ENCODE data around the gene CGB3. TPM values are rescaled to one million over a fixed set of nuclear protein-coding genes. Genes with fewer than 3 reads are reported as not detected.
"Not testable (repeated sequence)": the region's sequence is repeated elsewhere in the genome, so short reads cannot be mapped to it uniquely, and the experiment has no call there.

CGB3 gene
- total RNA-seq, 1 donor from 2014 or later, result not detected

DNA sequence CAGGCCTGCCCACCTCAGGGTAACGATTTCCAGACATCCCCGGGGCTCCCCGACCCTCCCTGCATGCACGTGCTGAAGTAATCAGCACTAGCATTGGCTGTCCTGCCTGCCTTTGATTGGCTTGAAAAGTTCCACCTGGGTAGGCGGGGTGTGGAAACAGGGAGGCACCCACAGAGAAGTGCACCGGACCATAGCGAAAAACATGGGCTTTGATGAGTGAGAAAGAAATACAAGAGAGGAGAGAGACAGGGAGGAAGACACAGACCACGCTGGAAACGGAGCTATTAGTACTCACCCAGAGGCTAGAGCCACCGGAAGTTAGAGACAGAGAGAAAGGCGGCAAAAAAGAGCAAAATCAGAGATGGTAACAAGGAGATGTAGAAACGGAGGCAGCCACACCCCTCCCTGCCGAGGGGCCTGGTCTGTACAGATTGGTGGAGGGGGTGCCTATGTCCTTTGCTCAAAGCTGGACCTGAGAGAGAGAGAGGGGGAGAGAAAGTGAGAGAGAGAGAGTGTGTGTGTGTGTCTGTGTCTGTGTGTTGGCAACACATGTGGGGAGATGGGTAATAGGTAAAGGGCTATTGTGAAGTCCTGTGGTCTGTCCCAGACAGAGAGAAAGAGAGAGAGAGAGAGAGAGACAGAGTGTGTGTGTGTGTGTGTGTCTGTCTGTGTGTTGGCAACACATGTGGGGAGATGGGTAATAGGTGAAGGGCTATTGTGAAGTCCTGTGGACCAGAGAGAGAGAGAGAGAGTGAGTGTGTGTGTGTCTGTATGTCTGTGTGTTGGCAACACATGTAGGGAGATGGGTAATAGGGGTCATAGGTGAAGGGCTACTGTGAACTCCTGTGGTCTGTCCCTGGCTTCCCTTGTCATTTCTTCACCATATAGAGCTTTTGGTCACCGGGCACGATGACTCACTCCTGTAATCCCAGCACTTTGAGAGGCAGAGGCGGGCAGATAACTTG is 2.9 kb downstream of the CGB3 start:
- Mint-ChIP-seq H3K36me3 (ENCODE audit: insufficient read depth) (peaks cover 2% of the 10 kb centered on the region), H3K27me3 (peaks cover 49% of the 10 kb centered on the region), H3K27ac (no peak overlapping the region), H3K4me3 (ENCODE audit: low read depth) (no peak overlapping the region), H3K4me1 (ENCODE audit: low read depth) (peaks cover 3% of the 10 kb centered on the region), H3K9me3 (ENCODE audit: low read depth) (no peaks in the 10 kb centered on the region)
- TF ChIP-seq, protein P1, sequence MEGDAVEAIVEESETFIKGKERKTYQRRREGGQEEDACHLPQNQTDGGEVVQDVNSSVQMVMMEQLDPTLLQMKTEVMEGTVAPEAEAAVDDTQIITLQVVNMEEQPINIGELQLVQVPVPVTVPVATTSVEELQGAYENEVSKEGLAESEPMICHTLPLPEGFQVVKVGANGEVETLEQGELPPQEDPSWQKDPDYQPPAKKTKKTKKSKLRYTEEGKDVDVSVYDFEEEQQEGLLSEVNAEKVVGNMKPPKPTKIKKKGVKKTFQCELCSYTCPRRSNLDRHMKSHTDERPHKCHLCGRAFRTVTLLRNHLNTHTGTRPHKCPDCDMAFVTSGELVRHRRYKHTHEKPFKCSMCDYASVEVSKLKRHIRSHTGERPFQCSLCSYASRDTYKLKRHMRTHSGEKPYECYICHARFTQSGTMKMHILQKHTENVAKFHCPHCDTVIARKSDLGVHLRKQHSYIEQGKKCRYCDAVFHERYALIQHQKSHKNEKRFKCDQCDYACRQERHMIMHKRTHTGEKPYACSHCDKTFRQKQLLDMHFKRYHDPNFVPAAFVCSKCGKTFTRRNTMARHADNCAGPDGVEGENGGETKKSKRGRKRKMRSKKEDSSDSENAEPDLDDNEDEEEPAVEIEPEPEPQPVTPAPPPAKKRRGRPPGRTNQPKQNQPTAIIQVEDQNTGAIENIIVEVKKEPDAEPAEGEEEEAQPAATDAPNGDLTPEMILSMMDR (IDR thresholded peaks at IDR 0.05; ENCODE audit: unreplicated experiment), result no peak
- no peak for DNase-seq (ENCODE audit: low spot score, unreplicated experiment)

DNA sequence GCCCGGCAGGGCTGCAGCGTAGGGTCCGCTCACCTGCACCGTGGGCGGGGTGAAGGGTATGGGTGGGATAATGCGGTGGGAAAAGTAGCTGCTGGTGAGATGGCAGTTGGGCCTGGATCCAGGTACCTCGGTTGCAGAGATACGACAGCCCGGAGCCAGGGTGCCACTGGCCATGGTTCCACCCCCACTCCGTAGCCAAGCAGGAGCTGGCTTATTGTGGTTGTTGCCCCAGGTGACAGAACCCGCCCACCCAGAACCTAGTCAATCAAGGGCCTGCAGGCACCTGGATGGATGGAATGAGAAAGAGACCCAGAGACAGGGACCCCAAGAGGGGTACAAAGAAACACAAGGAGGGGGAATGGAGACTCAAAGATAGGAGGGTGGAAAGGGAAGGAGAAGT is 3.8 kb downstream of the CGB3 start:
- H3K9me3 Mint-ChIP-seq (ENCODE audit: low read depth), result no peaks in the 10 kb centered on the region
- no peak overlapping the region for H3K4me3 Mint-ChIP-seq (ENCODE audit: low read depth)
- H3K27ac Mint-ChIP-seq, result no peak overlapping the region
- peaks cover 49% of the 10 kb centered on the region for H3K27me3 Mint-ChIP-seq
- H3K4me1 Mint-ChIP-seq (ENCODE audit: low read depth), result peaks cover 3% of the 10 kb centered on the region
- H3K36me3 Mint-ChIP-seq (ENCODE audit: insufficient read depth), result peaks cover 7% of the 10 kb centered on the region
- no peak for DNase-seq (ENCODE audit: low spot score, unreplicated experiment)
- TF ChIP-seq, protein P1 (IDR thresholded peaks at IDR 0.05; ENCODE audit: unreplicated experiment), result no peak

DNA sequence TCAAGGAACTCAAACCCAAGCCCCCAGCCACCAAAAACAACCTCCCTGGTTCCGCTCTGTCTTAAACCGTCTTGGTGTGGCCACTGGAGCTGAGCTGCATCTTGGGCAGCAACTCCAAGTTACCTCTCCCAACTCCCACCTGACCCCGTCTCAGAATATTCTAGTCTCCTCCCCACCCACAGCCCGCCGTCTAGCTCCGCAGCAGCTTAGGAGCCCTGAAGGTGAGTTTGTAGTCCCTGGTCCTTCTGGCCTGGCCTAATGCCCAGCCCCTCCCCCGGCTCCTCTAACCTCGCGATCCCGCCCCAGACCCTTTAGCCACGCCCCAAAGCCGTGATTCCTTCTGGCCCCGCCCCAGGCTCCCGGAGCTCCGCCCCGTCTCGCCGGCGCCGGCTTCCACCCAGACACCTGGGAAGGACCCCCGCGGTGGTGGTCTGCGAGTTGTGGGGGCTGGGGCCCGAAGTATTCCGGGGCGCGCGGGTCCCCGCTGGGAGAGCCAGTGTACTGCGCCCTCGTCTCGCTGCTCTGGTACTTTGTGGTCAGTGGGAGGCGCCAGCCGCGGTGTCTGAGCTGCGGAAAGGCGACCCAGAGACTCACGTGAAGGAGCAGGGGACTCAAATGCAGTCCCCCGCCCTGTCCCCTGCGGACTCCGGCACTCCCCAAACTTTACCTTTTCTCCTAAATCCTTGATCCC is 4.7 kb downstream of the CGB3 start:
- Mint-ChIP-seq H3K9me3 (ENCODE audit: low read depth) (no peaks in the 10 kb centered on the region), H3K27me3 (peaks cover 45% of the 10 kb centered on the region), H3K36me3 (ENCODE audit: insufficient read depth) (peaks cover 9% of the 10 kb centered on the region), H3K27ac (peak overlapping the region; percentile 65), H3K4me1 (ENCODE audit: low read depth) (peaks cover 3% of the 10 kb centered on the region), H3K4me3 (ENCODE audit: low read depth) (no peak overlapping the region)
- no peak for DNase-seq (ENCODE audit: low spot score, unreplicated experiment)
- TF ChIP-seq, protein P1 (IDR thresholded peaks at IDR 0.05; ENCODE audit: unreplicated experiment), result peak; percentile 27

DNA sequence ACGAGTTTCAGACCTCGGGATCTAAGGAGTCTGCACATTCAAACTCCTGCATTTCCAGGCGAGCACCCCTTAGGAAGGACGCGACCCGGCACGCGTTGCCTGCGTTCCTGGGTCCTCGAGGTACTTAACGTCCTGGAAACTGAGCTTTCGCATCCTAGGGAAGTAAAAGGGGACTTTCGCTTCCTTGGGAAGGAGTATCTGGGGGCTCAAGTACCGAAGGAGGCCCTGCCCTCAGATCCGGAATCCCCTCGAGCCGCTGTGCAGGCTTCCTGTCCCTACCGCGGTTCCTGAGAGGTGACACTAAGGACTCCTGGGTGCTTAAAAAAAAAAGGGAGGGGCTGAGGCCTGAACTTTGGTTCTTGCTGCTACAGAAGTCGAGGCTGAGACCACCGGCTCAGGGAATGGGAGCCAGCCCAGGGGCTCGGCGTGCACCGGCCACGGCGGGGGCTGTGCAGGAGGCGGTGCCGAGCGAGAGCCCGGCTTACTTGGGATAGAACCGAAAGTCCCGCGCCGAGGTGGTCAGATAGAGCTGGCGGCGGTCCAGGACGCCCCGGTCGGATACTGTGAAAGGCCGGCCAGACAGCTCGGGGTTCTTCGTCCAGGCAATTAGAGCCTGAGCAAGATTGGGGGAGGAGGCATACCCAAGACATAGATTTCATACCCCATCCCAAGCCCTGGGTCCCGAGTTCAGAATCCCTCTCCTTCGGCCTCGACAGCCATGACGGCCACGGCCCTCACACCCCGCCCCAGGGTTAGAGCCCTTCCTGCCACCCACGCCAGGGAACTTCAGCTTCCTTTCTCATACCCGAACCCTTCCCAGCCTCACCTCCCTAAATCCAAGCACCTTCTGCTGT is 5.5 kb downstream of the CGB3 start:
- Mint-ChIP-seq H3K36me3 (ENCODE audit: insufficient read depth) (peaks cover 13% of the 10 kb centered on the region), H3K27ac (peak overlapping the region; percentile 65), H3K27me3 (peaks cover 45% of the 10 kb centered on the region)
- not testable (repeated sequence) for DNase-seq (ENCODE audit: low spot score, unreplicated experiment); H3K4me1 Mint-ChIP-seq (ENCODE audit: low read depth); H3K4me3 Mint-ChIP-seq (ENCODE audit: low read depth); H3K9me3 Mint-ChIP-seq (ENCODE audit: low read depth)

DNA sequence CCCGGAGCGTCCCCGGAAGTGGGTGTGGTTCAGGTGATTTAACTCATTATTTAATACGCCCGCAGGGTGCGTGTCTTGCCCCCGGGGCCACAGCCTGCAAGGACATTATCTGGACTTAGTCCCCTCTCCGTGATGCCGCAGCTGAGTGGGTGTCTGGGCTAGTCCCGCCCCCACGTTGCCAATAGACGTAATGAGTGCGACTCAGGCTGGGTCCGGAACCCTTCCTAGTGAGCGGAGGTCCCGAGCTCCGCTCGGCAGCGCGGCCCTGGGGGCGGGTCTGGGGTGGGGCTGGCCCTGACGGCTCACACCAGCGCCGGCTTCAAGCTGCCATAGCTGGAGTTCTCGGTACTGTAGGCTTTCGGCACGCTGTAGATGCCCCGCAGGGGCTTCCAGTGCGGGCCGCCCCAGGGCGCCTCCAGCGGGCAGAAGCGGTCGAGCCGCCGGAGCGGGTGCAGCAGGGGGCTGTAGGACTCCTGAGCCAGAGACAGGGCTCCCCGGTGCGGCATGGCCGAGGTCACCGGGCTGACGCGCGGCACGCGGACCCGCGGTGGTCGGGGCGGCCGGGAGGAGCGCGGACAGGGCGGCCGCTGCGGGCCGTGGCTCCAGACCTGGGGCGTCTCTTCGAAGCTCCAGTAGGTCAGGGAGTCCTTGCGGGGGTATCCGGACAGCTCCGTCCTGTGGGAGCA is 6.3 kb downstream of the CGB3 start:
- no peak overlapping the region for H3K27ac Mint-ChIP-seq
- H3K4me3 Mint-ChIP-seq (ENCODE audit: low read depth), result peak overlapping the region; percentile 35
- H3K36me3 Mint-ChIP-seq (ENCODE audit: insufficient read depth), result peaks cover 13% of the 10 kb centered on the region
- no peaks in the 10 kb centered on the region for H3K9me3 Mint-ChIP-seq (ENCODE audit: low read depth)
- H3K27me3 Mint-ChIP-seq, result peaks cover 45% of the 10 kb centered on the region
- TF ChIP-seq, protein P1 (IDR thresholded peaks at IDR 0.05; ENCODE audit: unreplicated experiment), result peak; percentile 66
- DNase-seq (ENCODE audit: low spot score, unreplicated experiment), result peak; percentile 59
- peaks cover 3% of the 10 kb centered on the region for H3K4me1 Mint-ChIP-seq (ENCODE audit: low read depth)
